Measurements from ENCODE around the gene TMEM9. TPM values are rescaled to one million over a fixed set of nuclear protein-coding genes. Genes with fewer than 3 reads are reported as not detected.

Gene TMEM9
- total and polyA plus RNA-seq, 10 of the 15 experiments (the other 5 are each of a cell fraction or from before 2014, with no cell fraction given), result 7.2 to 46.1 (median 17.3) TPM

DNA sequence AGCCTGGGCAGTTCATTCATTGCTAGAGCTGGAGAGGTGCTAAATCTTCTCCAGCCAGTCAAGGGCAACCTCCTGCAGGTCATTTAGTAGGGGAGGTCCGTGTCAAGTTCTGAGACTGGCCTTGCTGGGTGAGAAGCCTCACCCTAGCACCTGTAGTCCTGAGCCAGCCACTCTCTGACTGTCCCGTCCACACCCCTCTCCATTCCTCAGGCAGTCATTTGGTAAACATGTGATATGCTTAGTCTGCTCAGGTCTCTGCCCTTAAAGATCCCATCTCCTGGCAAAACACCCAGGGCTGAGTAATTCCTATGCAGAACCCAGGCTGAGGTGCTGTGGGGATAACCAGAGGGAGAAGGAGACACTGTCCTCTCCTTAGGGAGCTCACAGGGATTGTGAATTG lies 22.7 kb upstream of the TMEM9 start (continued):
- TF ChIP-seq RFX5 (IDR thresholded peaks at IDR 0.05; ENCODE audit: low read depth, low read length), result no peak
- TF ChIP-seq, protein P1, sequence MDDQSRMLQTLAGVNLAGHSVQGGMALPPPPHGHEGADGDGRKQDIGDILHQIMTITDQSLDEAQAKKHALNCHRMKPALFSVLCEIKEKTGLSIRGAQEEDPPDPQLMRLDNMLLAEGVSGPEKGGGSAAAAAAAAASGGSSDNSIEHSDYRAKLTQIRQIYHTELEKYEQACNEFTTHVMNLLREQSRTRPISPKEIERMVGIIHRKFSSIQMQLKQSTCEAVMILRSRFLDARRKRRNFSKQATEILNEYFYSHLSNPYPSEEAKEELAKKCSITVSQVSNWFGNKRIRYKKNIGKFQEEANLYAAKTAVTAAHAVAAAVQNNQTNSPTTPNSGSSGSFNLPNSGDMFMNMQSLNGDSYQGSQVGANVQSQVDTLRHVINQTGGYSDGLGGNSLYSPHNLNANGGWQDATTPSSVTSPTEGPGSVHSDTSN (IDR thresholded peaks at IDR 0.05; ENCODE audit: insufficient replicate concordance, low read depth, low read length), result no peak
- no peak for TF ChIP-seq JUND (IDR thresholded peaks at IDR 0.05; ENCODE audit: low read depth, low read length)

DNA sequence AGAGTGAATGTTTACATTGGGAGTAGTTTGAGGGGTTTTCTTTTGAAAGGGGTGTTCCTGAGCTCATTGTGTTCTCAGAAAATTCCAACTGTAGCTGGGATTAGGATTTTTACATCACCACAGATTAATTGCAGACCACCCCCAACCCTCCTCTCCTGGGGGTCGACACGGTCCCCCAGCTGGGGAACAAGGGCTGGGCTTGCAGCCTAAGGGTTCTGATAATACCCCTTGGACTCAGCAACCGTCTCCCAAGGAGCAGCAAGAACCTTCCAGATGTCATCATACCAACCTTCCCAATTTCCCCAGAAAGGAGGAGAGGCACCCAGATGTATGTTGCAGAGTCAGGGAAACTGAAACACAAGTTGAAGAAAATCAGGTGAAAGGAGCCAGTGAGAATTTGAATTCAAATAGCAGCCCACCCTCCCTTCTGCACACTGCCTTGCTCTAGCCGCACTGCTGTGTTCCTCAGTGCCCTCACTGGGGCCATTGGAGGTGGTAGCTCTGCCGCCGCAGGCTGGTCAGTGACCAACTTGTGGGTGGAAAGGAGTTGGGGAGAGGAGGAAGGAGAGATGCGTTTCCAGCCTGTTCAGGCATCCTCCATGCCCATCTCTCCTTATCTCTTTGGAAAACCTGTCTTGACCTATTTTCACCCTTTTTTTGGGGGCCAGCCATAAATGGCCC lies 21.7 kb upstream of the TMEM9 start:
- Histone ChIP-seq H3K4me2 (ENCODE audit: control insufficient read depth, insufficient read depth) (no peak overlapping the region), H3K4me1 (ENCODE audit: control insufficient read depth, insufficient read depth, low read length) (peaks cover 7% of the 10 kb centered on the region), H3K79me2 (ENCODE audit: control insufficient read depth, insufficient read depth, low read length) (no peaks in the 10 kb centered on the region), H3K27ac (ENCODE audit: control insufficient read depth, insufficient read depth) (no peak overlapping the region), H3K9me3 (replicated peaks; ENCODE audit: control insufficient read depth, insufficient read depth, low read length) (no peaks in the 10 kb centered on the region), H3K4me3 (no peak overlapping the region), H2AFZ (ENCODE audit: control insufficient read depth, low read depth, low read length) (no peak overlapping the region), H3K36me3 (ENCODE audit: control insufficient read depth in 2 of 2, insufficient read depth in 2 of 2, low read length in 1 of 2) (no peaks in the 10 kb centered on the region), H3K27me3 (replicated peaks in 1 of 2; ENCODE audit: control insufficient read depth in 2 of 2, insufficient read depth in 2 of 2, low read length in 1 of 2) (peaks cover 0 to 2% of the 10 kb centered on the region in 2 experiments; a peak in 3 of 4 replicates), H3K9ac (ENCODE audit: control insufficient read depth, insufficient read depth, low read length) (no peak overlapping the region), H4K20me1 (ENCODE audit: control insufficient read depth, insufficient read depth) (no peaks in the 10 kb centered on the region)
- ChIA-PET RAD21 (ENCODE audit: unreplicated experiment) (no interaction called here), CTCF (interaction anchor here (1.7 kb wide), 1 partner anchor 25 kb away, joined by 5 read pairs; no protein-coding TSS in a partner anchor), SMC1A (ENCODE audit: uncharacterized antibody, unreplicated experiment) (no interaction called here), POLR2A (no interaction called here)
- DNase-seq (ENCODE audit: low read depth, low spot score) (no peak), FAIRE-seq (no peak), ATAC-seq (no peak)
- WGBS (ENCODE audit: insufficient coverage, insufficient replicate concordance, low lambda C conversion rate, missing lambda C conversion rate), result 20% methylated on average over 7 of the region's 7 CpGs
- in situ Hi-C loops (cut with MboI), result no loop called here
- BruUV-seq (replicated peaks), result no TSS peak
- intact Hi-C loops (cut with micrococcal nuclease; ENCODE audit: unreplicated experiment), result no loop called here
- TF ChIP-seq RELA (IDR thresholded peaks at IDR 0.05; ENCODE audit: borderline replicate concordance, partially characterized antibody) (no peak), TCF12 (IDR thresholded peaks at IDR 0.05; ENCODE audit: low read depth, low read length) (no peak), JUNB (IDR thresholded peaks at IDR 0.05) (no peak), HDAC6 (IDR thresholded peaks at IDR 0.05; ENCODE audit: unreplicated experiment) (no peak), TAF1 (IDR thresholded peaks at IDR 0.05; ENCODE audit: borderline replicate concordance, low read depth, low read length) (no peak), CHD1 (IDR thresholded peaks at IDR 0.05; ENCODE audit: low read depth, low read length) (no peak)
- TF ChIP-seq, protein P2, sequence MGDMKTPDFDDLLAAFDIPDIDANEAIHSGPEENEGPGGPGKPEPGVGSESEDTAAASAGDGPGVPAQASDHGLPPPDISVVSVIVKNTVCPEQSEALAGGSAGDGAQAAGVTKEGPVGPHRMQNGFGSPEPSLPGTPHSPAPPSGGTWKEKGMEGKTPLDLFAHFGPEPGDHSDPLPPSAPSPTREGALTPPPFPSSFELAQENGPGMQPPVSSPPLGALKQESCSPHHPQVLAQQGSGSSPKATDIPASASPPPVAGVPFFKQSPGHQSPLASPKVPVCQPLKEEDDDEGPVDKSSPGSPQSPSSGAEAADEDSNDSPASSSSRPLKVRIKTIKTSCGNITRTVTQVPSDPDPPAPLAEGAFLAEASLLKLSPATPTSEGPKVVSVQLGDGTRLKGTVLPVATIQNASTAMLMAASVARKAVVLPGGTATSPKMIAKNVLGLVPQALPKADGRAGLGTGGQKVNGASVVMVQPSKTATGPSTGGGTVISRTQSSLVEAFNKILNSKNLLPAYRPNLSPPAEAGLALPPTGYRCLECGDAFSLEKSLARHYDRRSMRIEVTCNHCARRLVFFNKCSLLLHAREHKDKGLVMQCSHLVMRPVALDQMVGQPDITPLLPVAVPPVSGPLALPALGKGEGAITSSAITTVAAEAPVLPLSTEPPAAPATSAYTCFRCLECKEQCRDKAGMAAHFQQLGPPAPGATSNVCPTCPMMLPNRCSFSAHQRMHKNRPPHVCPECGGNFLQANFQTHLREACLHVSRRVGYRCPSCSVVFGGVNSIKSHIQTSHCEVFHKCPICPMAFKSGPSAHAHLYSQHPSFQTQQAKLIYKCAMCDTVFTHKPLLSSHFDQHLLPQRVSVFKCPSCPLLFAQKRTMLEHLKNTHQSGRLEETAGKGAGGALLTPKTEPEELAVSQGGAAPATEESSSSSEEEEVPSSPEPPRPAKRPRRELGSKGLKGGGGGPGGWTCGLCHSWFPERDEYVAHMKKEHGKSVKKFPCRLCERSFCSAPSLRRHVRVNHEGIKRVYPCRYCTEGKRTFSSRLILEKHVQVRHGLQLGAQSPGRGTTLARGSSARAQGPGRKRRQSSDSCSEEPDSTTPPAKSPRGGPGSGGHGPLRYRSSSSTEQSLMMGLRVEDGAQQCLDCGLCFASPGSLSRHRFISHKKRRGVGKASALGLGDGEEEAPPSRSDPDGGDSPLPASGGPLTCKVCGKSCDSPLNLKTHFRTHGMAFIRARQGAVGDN (IDR thresholded peaks at IDR 0.05), result no peak
- TF ChIP-seq, protein P3, sequence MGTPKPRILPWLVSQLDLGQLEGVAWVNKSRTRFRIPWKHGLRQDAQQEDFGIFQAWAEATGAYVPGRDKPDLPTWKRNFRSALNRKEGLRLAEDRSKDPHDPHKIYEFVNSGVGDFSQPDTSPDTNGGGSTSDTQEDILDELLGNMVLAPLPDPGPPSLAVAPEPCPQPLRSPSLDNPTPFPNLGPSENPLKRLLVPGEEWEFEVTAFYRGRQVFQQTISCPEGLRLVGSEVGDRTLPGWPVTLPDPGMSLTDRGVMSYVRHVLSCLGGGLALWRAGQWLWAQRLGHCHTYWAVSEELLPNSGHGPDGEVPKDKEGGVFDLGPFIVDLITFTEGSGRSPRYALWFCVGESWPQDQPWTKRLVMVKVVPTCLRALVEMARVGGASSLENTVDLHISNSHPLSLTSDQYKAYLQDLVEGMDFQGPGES (IDR thresholded peaks at IDR 0.05), result no peak
- TF ChIP-seq, protein P4, sequence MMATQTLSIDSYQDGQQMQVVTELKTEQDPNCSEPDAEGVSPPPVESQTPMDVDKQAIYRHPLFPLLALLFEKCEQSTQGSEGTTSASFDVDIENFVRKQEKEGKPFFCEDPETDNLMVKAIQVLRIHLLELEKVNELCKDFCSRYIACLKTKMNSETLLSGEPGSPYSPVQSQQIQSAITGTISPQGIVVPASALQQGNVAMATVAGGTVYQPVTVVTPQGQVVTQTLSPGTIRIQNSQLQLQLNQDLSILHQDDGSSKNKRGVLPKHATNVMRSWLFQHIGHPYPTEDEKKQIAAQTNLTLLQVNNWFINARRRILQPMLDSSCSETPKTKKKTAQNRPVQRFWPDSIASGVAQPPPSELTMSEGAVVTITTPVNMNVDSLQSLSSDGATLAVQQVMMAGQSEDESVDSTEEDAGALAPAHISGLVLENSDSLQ (IDR thresholded peaks at IDR 0.05), result no peak
- TF ChIP-seq, protein P5, sequence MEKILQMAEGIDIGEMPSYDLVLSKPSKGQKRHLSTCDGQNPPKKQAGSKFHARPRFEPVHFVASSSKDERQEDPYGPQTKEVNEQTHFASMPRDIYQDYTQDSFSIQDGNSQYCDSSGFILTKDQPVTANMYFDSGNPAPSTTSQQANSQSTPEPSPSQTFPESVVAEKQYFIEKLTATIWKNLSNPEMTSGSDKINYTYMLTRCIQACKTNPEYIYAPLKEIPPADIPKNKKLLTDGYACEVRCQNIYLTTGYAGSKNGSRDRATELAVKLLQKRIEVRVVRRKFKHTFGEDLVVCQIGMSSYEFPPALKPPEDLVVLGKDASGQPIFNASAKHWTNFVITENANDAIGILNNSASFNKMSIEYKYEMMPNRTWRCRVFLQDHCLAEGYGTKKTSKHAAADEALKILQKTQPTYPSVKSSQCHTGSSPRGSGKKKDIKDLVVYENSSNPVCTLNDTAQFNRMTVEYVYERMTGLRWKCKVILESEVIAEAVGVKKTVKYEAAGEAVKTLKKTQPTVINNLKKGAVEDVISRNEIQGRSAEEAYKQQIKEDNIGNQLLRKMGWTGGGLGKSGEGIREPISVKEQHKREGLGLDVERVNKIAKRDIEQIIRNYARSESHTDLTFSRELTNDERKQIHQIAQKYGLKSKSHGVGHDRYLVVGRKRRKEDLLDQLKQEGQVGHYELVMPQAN (conservative IDR thresholded peaks at IDR 0.05), result no peak

Data from GM12878 (cell line).